HL-60/S4 treated with retinoic acid at 250 ng/mL for 4 days and 3 days (cell line): Measurements from ENCODE around the gene GALNT1.

ENCODE experiments used
- in situ Hi-C: fragments of 300-500 bp; cut with MboI; formaldehyde crosslinking; loops from 2 replicates; pipeline ENCODE4 v1.7.0; 2022; ENCODE audit warnings: low sequenced_read_pairs

GALNT1 gene

GRCh38 chr18:35662293-35663062 lies 80.9 kb downstream of the GALNT1 start:
- in situ Hi-C loops, result no loop called here

- in situ Hi-C loops, result no loop called here
Observed at GRCh38 chr18:35671966-35672603, 90.5 kb downstream of the GALNT1 start.

- in situ Hi-C loops, result no loop called here
Observed at GRCh38 chr18:35672897-35673296, 91.4 kb downstream of the GALNT1 start.

GRCh38 chr18:35673682-35674081 lies 92.1 kb downstream of the GALNT1 start:
- in situ Hi-C loops, result no loop called here

GRCh38 chr18:35680139-35680551 lies 98.6 kb downstream of the GALNT1 start:
- in situ Hi-C loops, result no loop called here

GRCh38 chr18:35682281-35682867 lies 100.8 kb downstream of the GALNT1 start:
- in situ Hi-C loops, result no loop called here

GRCh38 chr18:35683021-35683420 lies 101.5 kb downstream of the GALNT1 start:
- in situ Hi-C loops, result no loop called here

GRCh38 chr18:35688757-35689156 lies 107.2 kb downstream of the GALNT1 start:
- in situ Hi-C loops, result no loop called here

GRCh38 chr18:35689728-35690127 lies 108.2 kb downstream of the GALNT1 start:
- in situ Hi-C loops, result no loop called here

GRCh38 chr18:35691625-35692024 lies 110.1 kb downstream of the GALNT1 start:
- in situ Hi-C loops, result no loop called here

- in situ Hi-C loops, result no loop called here
Observed at GRCh38 chr18:35692866-35693265, 111.3 kb downstream of the GALNT1 start.

GRCh38 chr18:35693829-35694228 lies 112.3 kb downstream of the GALNT1 start:
- in situ Hi-C loops, result no loop called here

- in situ Hi-C loops, result no loop called here
Observed at GRCh38 chr18:35694808-35695207, 113.3 kb downstream of the GALNT1 start.

GRCh38 chr18:35695384-35695783 lies 113.8 kb downstream of the GALNT1 start:
- in situ Hi-C loops, result no loop called here

GRCh38 chr18:35695803-35696202 lies 114.3 kb downstream of the GALNT1 start:
- in situ Hi-C loops, result no loop called here

GRCh38 chr18:35696307-35696706 lies 114.8 kb downstream of the GALNT1 start:
- in situ Hi-C loops, result no loop called here

- in situ Hi-C loops, result no loop called here
Observed at GRCh38 chr18:35697869-35698268, 116.3 kb downstream of the GALNT1 start.

GRCh38 chr18:35703043-35703688 lies 121.6 kb downstream of the GALNT1 start:
- in situ Hi-C loops, result no loop called here

GRCh38 chr18:35705988-35706387 lies 124.4 kb downstream of the GALNT1 start:
- in situ Hi-C loops, result no loop called here

GRCh38 chr18:35707247-35707646 lies 125.7 kb downstream of the GALNT1 start:
- in situ Hi-C loops, result no loop called here

GRCh38 chr18:35707674-35708073 lies 126.1 kb downstream of the GALNT1 start:
- in situ Hi-C loops, result no loop called here

GRCh38 chr18:35710581-35710980 lies 129.0 kb downstream of the GALNT1 start:
- in situ Hi-C loops, result no loop called here
